ENCODE data around the gene DNAJB6.
"Not testable (repeated sequence)": the region's sequence is repeated elsewhere in the genome, so short reads cannot be mapped to it uniquely, and the experiment has no call there.

Gene DNAJB6

GRCh38 chr7:157442993-157443831, 106.4 kb downstream of the DNAJB6 start:
- no peak for DNase-seq (ENCODE audit: low spot score)

- no peak for DNase-seq (ENCODE audit: low spot score)
Observed at GRCh38 chr7:157444011-157444842, 107.4 kb downstream of the DNAJB6 start.

GRCh38 chr7:157444843-157445135, 108.0 kb downstream of the DNAJB6 start:
- no peak for DNase-seq (ENCODE audit: low spot score)

- DNase-seq (ENCODE audit: low spot score), result no peak
Observed at GRCh38 chr7:157445246-157445955, 108.6 kb downstream of the DNAJB6 start.

- DNase-seq (ENCODE audit: low spot score), result no peak
Observed at GRCh38 chr7:157445956-157446295, 109.1 kb downstream of the DNAJB6 start.

GRCh38 chr7:157446322-157446721, 109.5 kb downstream of the DNAJB6 start:
- DNase-seq (ENCODE audit: low spot score), result no peak

GRCh38 chr7:157454003-157454402, 117.2 kb downstream of the DNAJB6 start:
- not testable (repeated sequence) for DNase-seq (ENCODE audit: low spot score)

GRCh38 chr7:157457355-157458253, 120.8 kb downstream of the DNAJB6 start:
- no peak for DNase-seq (ENCODE audit: low spot score)

GRCh38 chr7:157458254-157458633, 121.4 kb downstream of the DNAJB6 start:
- DNase-seq (ENCODE audit: low spot score), result no peak

GRCh38 chr7:157459966-157460365, 123.2 kb downstream of the DNAJB6 start:
- no peak for DNase-seq (ENCODE audit: low spot score)

- DNase-seq (ENCODE audit: low spot score), result no peak
Observed at GRCh38 chr7:157460721-157461120, 123.9 kb downstream of the DNAJB6 start.

GRCh38 chr7:157461573-157462418, 125.0 kb downstream of the DNAJB6 start:
- no peak for DNase-seq (ENCODE audit: low spot score)

- no peak for DNase-seq (ENCODE audit: low spot score)
Observed at GRCh38 chr7:157462419-157462771, 125.6 kb downstream of the DNAJB6 start.

- no peak for DNase-seq (ENCODE audit: low spot score)
Observed at GRCh38 chr7:157462840-157463239, 126.0 kb downstream of the DNAJB6 start.

- DNase-seq (ENCODE audit: low spot score), result no peak
Observed at GRCh38 chr7:157463245-157463644, 126.4 kb downstream of the DNAJB6 start.

- no peak for DNase-seq (ENCODE audit: low spot score)
Observed at GRCh38 chr7:157464111-157464970, 127.5 kb downstream of the DNAJB6 start.

GRCh38 chr7:157464971-157465886, 128.4 kb downstream of the DNAJB6 start:
- DNase-seq (ENCODE audit: low spot score), result no peak

- DNase-seq (ENCODE audit: low spot score), result no peak
Observed at GRCh38 chr7:157465891-157466866, 129.4 kb downstream of the DNAJB6 start.

Data from HuH-7.5 (cell line).